IMR-90 (cell line): ENCODE measurements around the gene SYCE3. TPM values are rescaled to one million over a fixed set of nuclear protein-coding genes. Genes with fewer than 3 reads are reported as not detected.

Experiments
- ATAC-seq: fragments of 200-7000 bp; cut with Tn5 transposase; 2 replicates; pipeline ENCODE4 v1.9.1; 2020; ENCODE audit warnings: low read depth, mild to moderate bottlenecking, moderate library complexity
- BruUV-seq: library from RNA; stranded (reverse); fragments of 400-500 nt; replicated peaks from 2 replicates; lab custom pipeline; 2021; lab: Mats Ljungman, UMichigan
- CTCF ChIA-PET: fragments of 300-600 bp; formaldehyde crosslinking; extraction: SDS; loops from one replicate; lab custom pipeline; 2021; ENCODE audit warnings: antibody characterized with exemption; lab: Yijun Ruan, JAX
- POLR2A ChIA-PET: fragments of 300-600 bp; sonication (Branson Sonifier 250); formaldehyde crosslinking; loops from one replicate; lab custom pipeline; 2022; ENCODE audit warnings: antibody characterized with exemption; ENCODE audit not compliant: unreplicated experiment; lab: Charles Lee
- DNase-seq: peaks from one replicate; pipeline ENCODE4 v3.0.0; 2013
- H2AFZ ChIP-seq: replicated peaks from 2 replicates; pipeline ENCODE3; 2013; ENCODE audit warnings: low read length, mild to moderate bottlenecking; ENCODE audit not compliant: poor library complexity
- H2AK5ac ChIP-seq: 2 replicates; pipeline ENCODE4 v1.6.1; 2013; ENCODE audit warnings: low read depth, low read length, inconsistent platforms
- H2AK9ac ChIP-seq: replicated peaks from 2 replicates; pipeline ENCODE3; 2013; ENCODE audit warnings: mild to moderate bottlenecking, low read depth, low read length, moderate library complexity; ENCODE audit not compliant: poor library complexity
- H2BK120ac ChIP-seq: 2 replicates; pipeline ENCODE4 v1.6.1; 2013; ENCODE audit warnings: low read depth, low read length, inconsistent platforms
- H2BK15ac ChIP-seq: 3 replicates; pipeline ENCODE4 v1.6.1; 2013; ENCODE audit warnings: low read depth, low read length, inconsistent platforms
- H2BK20ac ChIP-seq: 2 replicates; pipeline ENCODE4 v1.6.1; 2013; ENCODE audit warnings: low read depth, mild to moderate bottlenecking, inconsistent platforms, low read length, moderate library complexity
- H2BK5ac ChIP-seq: 2 replicates; pipeline ENCODE4 v1.6.1; 2013; ENCODE audit warnings: mild to moderate bottlenecking, low read depth, low read length, inconsistent platforms; ENCODE audit not compliant: poor library complexity, severe bottlenecking
- H3K14ac ChIP-seq: replicated peaks from 2 replicates; pipeline ENCODE4 v1.6.1; 2013; ENCODE audit warnings: low read depth, low read length, inconsistent platforms
- H3K18ac ChIP-seq: 2 replicates; pipeline ENCODE4 v1.6.1; 2013; ENCODE audit warnings: low read depth, low read length, control low read depth
- H3K23ac ChIP-seq: 2 replicates; pipeline ENCODE4 v1.6.1; 2013; ENCODE audit warnings: low read depth, low read length, inconsistent platforms
- H3K27ac ChIP-seq: 2 replicates; pipeline ENCODE4 v1.5.1; 2013; ENCODE audit warnings: mild to moderate bottlenecking, control low read depth, low read length; ENCODE audit not compliant: insufficient read depth
- H3K27me3 ChIP-seq: 2 replicates; pipeline ENCODE4 v1.6.1; 2013; ENCODE audit warnings: low read length; ENCODE audit not compliant: control insufficient read depth, insufficient read depth
- H3K36me3 ChIP-seq: 2 replicates; pipeline ENCODE4 v1.6.1; 2013; ENCODE audit warnings: low read length, mixed read lengths; ENCODE audit not compliant: control insufficient read depth, insufficient read depth
- H3K4ac ChIP-seq: 2 replicates; pipeline ENCODE4 v1.6.1; 2013; ENCODE audit warnings: low read depth, low read length, inconsistent platforms
- H3K4me1 ChIP-seq: 2 replicates; pipeline ENCODE4 v1.6.1; 2013; ENCODE audit warnings: low read length, mixed read lengths; ENCODE audit not compliant: control insufficient read depth, insufficient read depth
- H3K4me2 ChIP-seq: 2 replicates; pipeline ENCODE4 v1.6.1; 2013; ENCODE audit warnings: low read depth, mild to moderate bottlenecking, control low read depth, low read length, moderate library complexity
- H3K4me3 ChIP-seq: 2 replicates; pipeline ENCODE4 v1.5.1; 2013; ENCODE audit warnings: low read depth, mild to moderate bottlenecking, control low read depth, low read length, moderate library complexity; ENCODE audit not compliant: insufficient read depth
- H3K56ac ChIP-seq: 2 replicates; pipeline ENCODE4 v1.6.1; 2013; ENCODE audit warnings: low read length, inconsistent platforms; ENCODE audit not compliant: insufficient read depth; ENCODE audit errors: extremely low read depth
- H3K79me1 ChIP-seq, 2 experiments: 2 replicates each; pipeline ENCODE4 v1.6.1; 2013; ENCODE audit warnings: low read length in 2 of 2, inconsistent platforms in 1 of 2, low read depth in 1 of 2
- H3K9ac ChIP-seq: 2 replicates; pipeline ENCODE4 v1.6.1; 2013; ENCODE audit warnings: low read depth, low read length, control low read depth
- H3K9me1 ChIP-seq: 2 replicates; pipeline ENCODE4 v1.6.1; 2013; ENCODE audit warnings: low read length, inconsistent platforms; ENCODE audit not compliant: insufficient read depth
- H3K9me3 ChIP-seq: 2 replicates; pipeline ENCODE4 v1.6.1; 2013; ENCODE audit warnings: low read length; ENCODE audit not compliant: control insufficient read depth, insufficient read depth
- H4K20me1 ChIP-seq: 2 replicates; pipeline ENCODE4 v1.6.1; 2013; ENCODE audit warnings: low read length, inconsistent platforms; ENCODE audit not compliant: insufficient read depth
- H4K5ac ChIP-seq: 2 replicates; pipeline ENCODE4 v1.6.1; 2013; ENCODE audit warnings: mild to moderate bottlenecking, low read depth, low read length, control low read depth
- H4K8ac ChIP-seq, 2 experiments: 2 replicates each; pipeline ENCODE4 v1.6.1; 2013; ENCODE audit warnings: low read depth in 2 of 2, low read length in 2 of 2, control low read depth in 1 of 2, inconsistent platforms in 1 of 2
- H4K91ac ChIP-seq: 2 replicates; pipeline ENCODE4 v1.6.1; 2013; ENCODE audit warnings: low read depth, low read length, inconsistent platforms; ENCODE audit not compliant: insufficient read depth
- CEBPB ChIP-seq: IDR thresholded peaks from 2 replicates; pipeline ENCODE4 v1.6.1; 2012; ENCODE audit warnings: low read depth, low read length, improper control_type of control experiment
- CHD1 ChIP-seq: IDR thresholded peaks from 2 replicates; pipeline ENCODE4 v1.6.1; 2012; ENCODE audit warnings: low read depth, low read length, improper control_type of control experiment
- CTCF ChIP-seq: conservative IDR thresholded peaks from 2 replicates; pipeline ENCODE4 v1.5.1; 2012; ENCODE audit warnings: mild to moderate bottlenecking, low read depth, low read length, improper control_type of control experiment
- FOS ChIP-seq: fragments of 150-350 bp; IDR thresholded peaks from 2 replicates; pipeline ENCODE4 v1.6.1; 2016; ENCODE audit warnings: low read depth, low read length
- NFE2L2 ChIP-seq: fragments of 150-350 bp; IDR thresholded peaks from 2 replicates; pipeline ENCODE4 v1.6.1; 2016; ENCODE audit warnings: low read depth, mild to moderate bottlenecking, low read length
- RCOR1 ChIP-seq: IDR thresholded peaks from 2 replicates; pipeline ENCODE4 v1.6.1; 2012; ENCODE audit warnings: mild to moderate bottlenecking, low read length, improper control_type of control experiment; ENCODE audit not compliant: insufficient replicate concordance
- SMC3 ChIP-seq: fragments of 150-350 bp; IDR thresholded peaks from 2 replicates; pipeline ENCODE4 v1.6.1; 2016; ENCODE audit warnings: low read depth, mild to moderate bottlenecking, antibody characterized with exemption, low read length, moderate library complexity
- WGBS, 2 experiments: methylation state at CpG; one replicate each; pipeline versions ENCODE4 v1.1.5 to v1.1.7; 2013; ENCODE audit warnings: missing lambda C conversion rate in 2 of 2; ENCODE audit not compliant: insufficient read length in 1 of 2; ENCODE audit errors: extremely low coverage in 2 of 2; 5-methylcytosine and 5-hydroxymethylcytosine counted together
- dilution Hi-C: fragments of 300-500 bp; cut with HindIII; formaldehyde crosslinking; loops from one replicate; pipeline ENCODE4 v1.14.3; 2018; ENCODE audit warnings: low sequenced_read_pairs; ENCODE audit not compliant: unreplicated experiment
- in situ Hi-C: fragments of 300-500 bp; cut with MboI; formaldehyde crosslinking; loops from 3 replicates; pipeline ENCODE4 v1.14.3; 2019; ENCODE audit warnings: low sequenced_read_pairs, inconsistent platforms, mixed read lengths
- intact Hi-C: fragments of 100-400 bp; cut with micrococcal nuclease; formaldehyde crosslinking; loops from 2 replicates; pipeline ENCODE4 v1.10.0; 2022
- polyA plus RNA-seq, 3 experiments: library from polyadenylated mRNA; depleted of rRNA; stranded (reverse); fragments of >200 nt; gene quantifications; 2 replicates each; pipeline ENCODE4 v1.2.3, GENCODE V29; 2012; ENCODE audit warnings: low replicate concordance in 1 of 3
- total RNA-seq: library from RNA; depleted of rRNA; stranded (reverse); fragments of >200 nt; gene quantifications from 2 replicates; pipeline ENCODE4 v1.2.3, GENCODE V29; 2012
- TF ChIP-seq, protein P1 (sequence below): fragments of 150-350 bp; IDR thresholded peaks from 2 replicates; pipeline ENCODE4 v1.6.1; 2017; ENCODE audit warnings: mild to moderate bottlenecking, antibody characterized with exemption, low read length, low read depth

SYCE3 gene
- total and polyA plus RNA-seq, 2 of the 4 experiments (the other 2 are of a cell fraction), result not detected

DNA sequence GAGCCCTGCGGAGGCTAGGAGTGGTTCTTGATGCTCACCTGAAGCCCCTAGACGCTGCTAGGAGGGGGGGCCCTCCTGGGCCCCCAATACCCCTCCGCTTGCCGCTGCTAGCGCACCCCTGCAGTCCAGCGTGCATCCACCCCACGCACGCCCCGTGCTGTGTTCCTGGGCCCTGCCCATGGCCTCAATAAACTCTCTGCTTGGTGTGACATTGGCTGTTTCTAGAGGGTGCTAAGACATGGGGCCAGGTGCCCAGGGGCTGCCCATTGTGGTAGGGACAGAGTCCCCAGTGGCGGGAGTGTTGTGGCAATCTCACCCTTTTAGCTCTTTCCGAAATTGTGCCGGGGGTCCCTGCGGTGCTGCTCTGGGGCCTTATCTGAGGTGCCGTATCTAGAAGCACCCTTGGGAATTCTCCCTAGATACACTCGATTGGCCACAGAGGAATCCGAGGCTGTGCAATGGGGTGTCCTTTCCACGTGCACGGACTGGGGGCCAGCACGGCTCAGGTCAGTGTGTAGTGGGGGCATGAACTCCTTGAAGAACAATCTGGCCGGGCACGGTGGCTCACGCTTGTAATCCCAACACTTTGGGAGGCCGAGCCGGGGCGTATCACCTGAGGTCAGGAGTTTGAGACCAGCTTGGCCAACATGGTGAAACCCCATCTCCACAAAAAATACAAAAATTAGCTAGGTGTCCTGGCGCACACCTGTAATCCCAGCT is 48.8 kb upstream of the SYCE3 start:
- Histone ChIP-seq H3K18ac (no peak overlapping the region), H3K4ac (no peak overlapping the region), H3K4me1 (no peaks in the 10 kb centered on the region), H2AK5ac (no peak overlapping the region), H3K9ac (no peak overlapping the region), H3K27ac (no peak overlapping the region), H4K20me1 (no peaks in the 10 kb centered on the region; the same call in 1 of the 2 replicates), H3K14ac (no peak overlapping the region), H4K8ac (no peak overlapping the region), H3K27me3 (peaks cover 54% of the 10 kb centered on the region), H2AFZ (no peak overlapping the region), H3K79me1 (no peaks in the 10 kb centered on the region), H3K9me1 (no peaks in the 10 kb centered on the region), H3K4me2 (no peak overlapping the region), H2BK15ac (no peak overlapping the region), H2AK9ac (no peak overlapping the region), H4K91ac (no peak overlapping the region), H2BK20ac (no peak overlapping the region), H3K36me3 (no peaks in the 10 kb centered on the region), H2BK120ac (no peak overlapping the region), H3K4me3 (no peak overlapping the region), H2BK5ac (no peak overlapping the region), H4K5ac (no peak overlapping the region), H3K23ac (no peak overlapping the region), H3K56ac (no peak overlapping the region), H3K9me3 (no peaks in the 10 kb centered on the region)
- 79% methylated on average over 4 of the region's 26 CpGs; no CpG with 5 or more reads in 1 of the 2 experiments for WGBS, 2 experiments
- DNase-seq (no peak), ATAC-seq (no peak)
- in situ Hi-C loops, result no loop called here
- dilution Hi-C loops, result no loop called here
- TF ChIP-seq NFE2L2 (no peak), CTCF (no peak), CHD1 (no peak), CEBPB (no peak), SMC3 (no peak), FOS (no peak), RCOR1 (no peak)
- TF ChIP-seq, protein P1, sequence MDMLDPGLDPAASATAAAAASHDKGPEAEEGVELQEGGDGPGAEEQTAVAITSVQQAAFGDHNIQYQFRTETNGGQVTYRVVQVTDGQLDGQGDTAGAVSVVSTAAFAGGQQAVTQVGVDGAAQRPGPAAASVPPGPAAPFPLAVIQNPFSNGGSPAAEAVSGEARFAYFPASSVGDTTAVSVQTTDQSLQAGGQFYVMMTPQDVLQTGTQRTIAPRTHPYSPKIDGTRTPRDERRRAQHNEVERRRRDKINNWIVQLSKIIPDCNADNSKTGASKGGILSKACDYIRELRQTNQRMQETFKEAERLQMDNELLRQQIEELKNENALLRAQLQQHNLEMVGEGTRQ, result no peak
- ChIA-PET POLR2A (no interaction called here), CTCF (no interaction called here)
- intact Hi-C loops, result no loop called here
- BruUV-seq, result no TSS peak
